ENCODE results near the gene PTPN1. TPM values are rescaled to one million over a fixed set of nuclear protein-coding genes. Genes with fewer than 3 reads are reported as not detected.
"Not testable (repeated sequence)": the region's sequence is repeated elsewhere in the genome, so short reads cannot be mapped to it uniquely, and the experiment has no call there.

Gene PTPN1
- polyA plus RNA-seq, 4 donors, result 6.5 to 18.0 (median 12.6) TPM

DNA sequence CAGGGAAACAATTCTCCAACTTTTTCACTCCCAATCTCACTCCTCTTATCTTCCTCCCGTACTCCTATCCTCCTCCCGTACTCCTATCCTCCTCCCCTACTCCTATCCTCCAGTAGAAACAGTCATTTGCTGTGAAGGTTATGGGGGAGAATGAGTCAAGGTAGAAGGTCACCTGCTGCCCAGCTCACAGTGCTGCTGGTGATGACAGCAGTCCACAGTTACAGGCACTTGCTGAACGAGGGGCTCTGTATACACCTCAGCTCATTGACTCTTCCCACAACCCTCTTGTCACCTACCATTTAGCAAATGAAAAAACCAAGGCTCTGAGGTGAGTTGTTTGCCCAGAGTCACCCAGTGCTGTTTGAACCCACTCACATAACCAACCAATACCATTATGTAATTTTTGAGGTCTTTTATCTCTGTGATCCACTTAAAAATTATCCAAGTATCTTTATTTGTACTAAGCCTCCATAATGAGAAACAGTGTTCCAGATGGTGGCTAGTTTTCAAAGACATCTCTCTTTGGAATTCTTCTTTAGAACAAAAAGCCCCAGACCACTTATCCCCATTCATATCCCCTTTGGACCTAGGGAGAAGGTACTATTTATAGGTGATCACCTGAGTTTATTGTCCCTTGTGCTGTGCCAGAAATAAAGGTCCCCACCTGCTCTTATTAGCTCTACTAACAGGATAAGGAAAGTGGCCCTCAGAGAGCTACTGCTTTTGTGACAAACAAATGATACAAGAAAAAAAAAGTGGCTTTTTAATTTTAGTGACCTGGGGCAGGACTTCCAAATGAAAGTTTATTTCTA lies 53.2 kb downstream of the PTPN1 start:
- DNase-seq (no peak), FAIRE-seq (no peak)
- H3K4me1 ChIP-seq (ENCODE audit: control insufficient read depth in 3 of 3, insufficient read depth in 2 of 3, low read depth in 1 of 3, low read length in 2 of 3), result no peaks in the 10 kb centered on the region
- H3K36me3 ChIP-seq (ENCODE audit: control insufficient read depth in 3 of 3, insufficient read depth in 2 of 3, low read depth in 1 of 3, low read length in 3 of 3), result peaks cover 0 to 43% (median 11%) of the 10 kb centered on the region in 3 donors
- no peaks in the 10 kb centered on the region for H3K9me3 ChIP-seq (ENCODE audit: control insufficient read depth in 2 of 2, insufficient read depth in 1 of 2, low read depth in 1 of 2, low read length in 1 of 2)
- no peaks in the 10 kb centered on the region for H3K27me3 ChIP-seq (ENCODE audit: control insufficient read depth in 3 of 3, insufficient read depth in 3 of 3, low read length in 3 of 3)
- no peak overlapping the region for H3K27ac ChIP-seq (ENCODE audit: low read depth in 1 of 3, low read length in 2 of 3)
- 88 to 92% (median 90%) methylated on average over 3 of the region's 3 CpGs for WGBS, 3 donors
- H3K4me3 ChIP-seq (ENCODE audit: low read depth in 1 of 3, low read length in 3 of 3), result no peak overlapping the region

DNA sequence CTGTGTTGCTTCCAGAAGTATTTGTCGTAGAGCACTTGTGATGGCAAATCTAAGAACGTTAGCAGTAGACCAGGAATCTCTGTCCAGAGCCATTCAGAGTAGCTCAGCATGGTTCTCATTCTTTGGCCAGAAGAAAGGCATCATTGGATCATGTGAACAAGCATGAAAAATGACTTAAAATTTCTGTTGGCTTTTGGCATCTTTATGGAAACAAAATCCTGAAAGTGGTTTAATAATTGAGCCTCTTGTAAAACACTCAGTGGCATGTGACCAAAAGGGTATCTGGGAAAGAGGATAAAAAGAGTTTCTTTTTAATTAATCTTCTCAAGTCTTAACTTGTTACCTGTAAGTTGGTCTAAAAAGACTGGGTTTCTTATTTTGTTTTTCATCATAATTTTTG lies 55.2 kb downstream of the PTPN1 start:
- Histone ChIP-seq H3K27me3 (ENCODE audit: control insufficient read depth in 3 of 3, insufficient read depth in 3 of 3, low read length in 3 of 3) (no peaks in the 10 kb centered on the region), H3K4me3 (ENCODE audit: low read depth in 1 of 3, low read length in 3 of 3) (no peak overlapping the region), H3K36me3 (ENCODE audit: control insufficient read depth in 3 of 3, insufficient read depth in 2 of 3, low read depth in 1 of 3, low read length in 3 of 3) (peaks cover 5 to 56% (median 16%) of the 10 kb centered on the region in 3 donors), H3K9me3 (ENCODE audit: control insufficient read depth in 2 of 2, insufficient read depth in 1 of 2, low read depth in 1 of 2, low read length in 1 of 2) (no peaks in the 10 kb centered on the region), H3K4me1 (ENCODE audit: control insufficient read depth in 3 of 3, insufficient read depth in 2 of 3, low read depth in 1 of 3, low read length in 2 of 3) (no peaks in the 10 kb centered on the region), H3K27ac (ENCODE audit: low read depth in 1 of 3, low read length in 2 of 3) (no peak overlapping the region)
- 80 to 89% (median 87%) methylated on average over 2 of the region's 2 CpGs for WGBS, 3 donors
- FAIRE-seq (no peak), DNase-seq (no peak)

DNA sequence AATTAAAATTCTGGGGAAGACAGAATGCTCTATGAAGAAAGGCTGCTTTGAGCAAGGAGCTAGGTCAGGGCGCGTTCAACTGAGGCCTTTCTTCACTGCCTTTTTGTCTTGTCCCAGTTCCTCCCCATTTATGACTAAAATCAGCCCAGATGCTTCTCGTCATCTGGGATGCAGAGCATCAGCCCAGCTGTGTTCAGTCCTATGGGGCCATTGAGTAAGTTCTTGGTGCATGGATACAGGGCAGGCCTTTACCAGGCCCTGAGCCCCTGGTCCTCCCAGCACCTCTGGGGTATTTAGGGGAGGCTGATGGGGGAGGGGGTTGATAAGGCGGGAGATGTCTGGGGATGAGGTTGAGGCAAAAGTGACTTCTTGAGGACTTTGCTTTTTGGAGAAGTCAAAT lies 55.7 kb downstream of the PTPN1 start:
- no peak for FAIRE-seq
- no peaks in the 10 kb centered on the region for H3K27me3 ChIP-seq (ENCODE audit: control insufficient read depth in 3 of 3, insufficient read depth in 3 of 3, low read length in 3 of 3)
- H3K27ac ChIP-seq (ENCODE audit: low read depth in 1 of 3, low read length in 2 of 3), result no peak overlapping the region
- H3K9me3 ChIP-seq (ENCODE audit: control insufficient read depth in 2 of 2, insufficient read depth in 1 of 2, low read depth in 1 of 2, low read length in 1 of 2), result no peaks in the 10 kb centered on the region
- H3K4me1 ChIP-seq (ENCODE audit: control insufficient read depth in 3 of 3, insufficient read depth in 2 of 3, low read depth in 1 of 3, low read length in 2 of 3), result no peaks in the 10 kb centered on the region
- 86 to 92% (median 89%) methylated on average over 4 of the region's 4 CpGs for whole genome bisulfite sequencing, 3 donors
- peaks cover 5 to 59% (median 16%) of the 10 kb centered on the region in 3 donors for H3K36me3 ChIP-seq (ENCODE audit: control insufficient read depth in 3 of 3, insufficient read depth in 2 of 3, low read depth in 1 of 3, low read length in 3 of 3)
- no peak for DNase-seq
- no peak overlapping the region for H3K4me3 ChIP-seq (ENCODE audit: low read depth in 1 of 3, low read length in 3 of 3)

DNA sequence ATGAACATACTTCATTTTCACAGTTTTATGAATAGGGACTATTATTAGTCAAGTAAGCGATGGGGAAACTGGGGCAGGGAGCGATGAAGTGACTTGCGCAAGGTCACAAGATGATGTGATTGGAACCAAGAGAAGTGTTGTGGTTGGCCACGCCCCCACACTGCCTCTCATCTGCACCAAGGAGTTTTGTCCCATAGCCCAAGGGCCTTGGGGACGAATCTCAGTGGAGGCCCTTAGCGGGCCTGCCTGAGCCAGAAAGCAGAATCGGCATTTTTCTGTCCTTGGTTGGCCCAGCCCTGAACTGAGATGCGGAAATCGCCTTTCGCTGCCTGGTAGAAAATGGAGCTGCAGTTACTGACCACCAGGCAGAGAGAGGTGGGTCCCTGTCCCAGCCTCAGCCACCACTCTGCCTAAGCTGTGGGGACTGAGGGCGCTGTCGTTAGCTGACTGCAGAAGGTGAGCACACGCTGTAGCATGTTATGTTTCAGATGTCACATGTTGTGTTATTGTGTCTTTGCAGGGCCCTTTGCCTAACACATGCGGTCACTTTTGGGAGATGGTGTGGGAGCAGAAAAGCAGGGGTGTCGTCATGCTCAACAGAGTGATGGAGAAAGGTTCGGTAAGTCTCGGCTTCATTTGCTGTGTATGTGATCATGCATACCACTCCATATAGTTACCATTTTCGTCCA lies 57.8 kb downstream of the PTPN1 start:
- FAIRE-seq (no peak), DNase-seq (no peak)
- whole genome bisulfite sequencing, 3 donors, result 94 to 96% (median 96%) methylated on average over 18 of the region's 18 CpGs
- no peaks in the 10 kb centered on the region for H3K27me3 ChIP-seq (ENCODE audit: control insufficient read depth in 3 of 3, insufficient read depth in 3 of 3, low read length in 3 of 3)
- no peak overlapping the region for H3K4me3 ChIP-seq (ENCODE audit: low read depth in 1 of 3, low read length in 3 of 3)
- no peaks in the 10 kb centered on the region for H3K9me3 ChIP-seq (ENCODE audit: control insufficient read depth in 2 of 2, insufficient read depth in 1 of 2, low read depth in 1 of 2, low read length in 1 of 2)
- H3K36me3 ChIP-seq (ENCODE audit: control insufficient read depth in 3 of 3, insufficient read depth in 2 of 3, low read depth in 1 of 3, low read length in 3 of 3), result peaks cover 5 to 48% (median 12%) of the 10 kb centered on the region in 3 donors
- H3K4me1 ChIP-seq (ENCODE audit: control insufficient read depth in 3 of 3, insufficient read depth in 2 of 3, low read depth in 1 of 3, low read length in 2 of 3), result peaks cover 0 to 3% (median 0%) of the 10 kb centered on the region in 3 donors
- H3K27ac ChIP-seq (ENCODE audit: low read depth in 1 of 3, low read length in 2 of 3), result no peak overlapping the region

DNA sequence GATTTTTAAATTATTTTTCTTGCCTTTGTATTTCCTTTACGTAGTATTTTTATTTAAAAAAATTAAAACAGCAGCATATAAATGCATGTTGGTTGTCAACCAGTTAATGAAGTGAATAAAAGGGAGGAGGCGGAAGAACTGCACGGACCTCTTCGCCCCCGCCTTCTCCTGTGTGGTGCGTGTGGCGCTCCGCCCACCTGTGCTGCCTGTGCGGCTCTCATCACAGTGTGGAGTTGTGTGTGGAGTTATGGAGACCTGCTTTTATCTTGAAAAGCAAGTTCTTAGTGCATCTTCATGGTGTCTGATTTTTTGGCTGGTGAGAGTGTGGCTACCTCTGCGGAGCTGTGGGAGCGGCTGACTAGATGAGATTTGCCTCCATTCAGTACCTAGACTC lies 58.4 kb downstream of the PTPN1 start:
- FAIRE-seq, result no peak
- Histone ChIP-seq H3K4me3 (ENCODE audit: low read depth in 1 of 3, low read length in 3 of 3) (no peak overlapping the region), H3K4me1 (ENCODE audit: control insufficient read depth in 3 of 3, insufficient read depth in 2 of 3, low read depth in 1 of 3, low read length in 2 of 3) (peaks cover 0 to 3% (median 0%) of the 10 kb centered on the region in 3 donors), H3K27me3 (ENCODE audit: control insufficient read depth in 3 of 3, insufficient read depth in 3 of 3, low read length in 3 of 3) (no peaks in the 10 kb centered on the region), H3K9me3 (ENCODE audit: control insufficient read depth in 2 of 2, insufficient read depth in 1 of 2, low read depth in 1 of 2, low read length in 1 of 2) (no peaks in the 10 kb centered on the region), H3K36me3 (ENCODE audit: control insufficient read depth in 3 of 3, insufficient read depth in 2 of 3, low read depth in 1 of 3, low read length in 3 of 3) (peaks cover 5 to 50% (median 12%) of the 10 kb centered on the region in 3 donors), H3K27ac (ENCODE audit: low read depth in 1 of 3, low read length in 2 of 3) (no peak overlapping the region)
- 83 to 88% (median 86%) methylated on average over 11 of the region's 11 CpGs for WGBS, 3 donors
- DNase-seq, result no peak

DNA sequence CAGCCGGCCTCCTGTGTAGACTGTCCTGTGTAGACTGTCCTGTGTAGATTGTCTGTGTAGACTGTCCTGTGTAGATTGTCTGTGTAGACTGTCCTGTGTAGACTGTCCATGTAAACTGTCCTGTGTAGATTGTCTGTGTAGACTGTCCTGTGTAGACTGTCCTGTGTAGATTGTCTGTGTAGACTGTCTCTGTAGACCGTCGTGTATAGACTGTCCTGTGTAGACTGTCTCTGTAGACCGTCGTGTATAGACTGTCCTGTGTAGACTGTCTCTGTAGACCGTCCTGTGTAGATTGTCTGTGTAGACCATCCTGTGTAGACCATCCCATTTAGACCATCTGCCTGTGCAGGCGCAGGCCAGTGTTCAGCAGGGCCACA lies 59.3 kb downstream of the PTPN1 start:
- H3K9me3 ChIP-seq (ENCODE audit: control insufficient read depth in 2 of 2, insufficient read depth in 1 of 2, low read depth in 1 of 2, low read length in 1 of 2); H3K27ac ChIP-seq (ENCODE audit: low read depth in 1 of 3, low read length in 2 of 3); DNase-seq; H3K4me3 ChIP-seq (ENCODE audit: low read depth in 1 of 3, low read length in 3 of 3); FAIRE-seq; H3K4me1 ChIP-seq (ENCODE audit: control insufficient read depth in 3 of 3, insufficient read depth in 2 of 3, low read depth in 1 of 3, low read length in 2 of 3); H3K27me3 ChIP-seq (ENCODE audit: control insufficient read depth in 3 of 3, insufficient read depth in 3 of 3, low read length in 3 of 3): not testable (repeated sequence)
- 94 to 97% (median 95%) methylated on average over 7 of the region's 7 CpGs for WGBS, 3 donors
- peaks cover 5 to 57% (median 12%) of the 10 kb centered on the region in 3 donors for H3K36me3 ChIP-seq (ENCODE audit: control insufficient read depth in 3 of 3, insufficient read depth in 2 of 3, low read depth in 1 of 3, low read length in 3 of 3)

DNA sequence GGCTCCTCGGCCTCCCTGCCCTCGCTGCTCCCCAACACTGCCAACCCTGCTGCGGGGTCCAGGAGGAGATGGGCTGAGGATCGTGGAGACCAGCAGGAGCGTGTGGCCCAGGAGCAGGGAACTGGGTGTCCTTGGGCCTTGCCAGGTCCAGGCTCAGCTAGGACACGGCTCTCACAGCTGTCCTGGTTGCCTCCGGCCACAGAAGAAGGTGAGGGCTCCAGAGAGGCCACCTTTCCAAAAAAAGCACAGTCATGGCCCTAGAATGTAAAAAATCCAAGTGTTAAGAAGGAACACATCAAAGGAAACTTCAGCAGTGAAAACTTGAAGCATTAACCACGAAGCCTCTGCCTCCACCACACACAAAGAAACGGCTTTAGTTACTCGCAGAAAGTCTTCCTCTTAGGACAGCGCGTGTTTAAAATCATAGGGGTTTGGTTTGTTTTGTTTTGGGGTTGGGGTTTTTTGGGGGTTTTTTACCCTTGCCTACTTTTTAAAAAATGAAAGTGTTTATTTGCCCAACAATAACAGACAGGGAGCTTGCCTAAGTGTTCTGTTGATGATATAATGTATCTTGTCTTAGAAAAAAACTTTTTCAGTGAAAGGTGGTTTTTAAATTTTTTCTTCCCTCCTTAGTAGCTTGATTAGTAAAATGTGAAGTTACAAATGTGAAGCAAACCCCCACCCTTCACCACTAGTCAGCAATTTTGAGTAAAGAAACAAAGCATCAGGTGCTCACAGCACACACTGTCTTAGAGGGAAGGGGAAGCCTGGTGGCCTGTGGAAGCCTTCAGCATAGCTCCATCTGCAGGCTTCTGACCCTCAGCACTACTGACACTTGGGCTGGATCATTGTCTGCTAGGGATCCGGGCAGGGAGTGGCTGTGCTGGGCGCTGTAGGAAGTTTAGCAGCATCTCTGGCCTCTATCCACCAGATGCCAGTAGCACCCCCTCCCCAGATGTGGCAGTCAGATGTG lies 60.0 kb downstream of the PTPN1 start:
- FAIRE-seq, result no peak
- DNase-seq, result no peak
- Histone ChIP-seq H3K4me1 (ENCODE audit: control insufficient read depth in 3 of 3, insufficient read depth in 2 of 3, low read depth in 1 of 3, low read length in 2 of 3) (peaks cover 0 to 3% (median 0%) of the 10 kb centered on the region in 3 donors), H3K9me3 (ENCODE audit: control insufficient read depth in 2 of 2, insufficient read depth in 1 of 2, low read depth in 1 of 2, low read length in 1 of 2) (no peaks in the 10 kb centered on the region), H3K27ac (ENCODE audit: low read depth in 1 of 3, low read length in 2 of 3) (peak overlapping the region in 1 of 3 donors; percentile 1), H3K36me3 (ENCODE audit: control insufficient read depth in 3 of 3, insufficient read depth in 2 of 3, low read depth in 1 of 3, low read length in 3 of 3) (peaks cover 8 to 64% (median 12%) of the 10 kb centered on the region in 3 donors), H3K4me3 (ENCODE audit: low read depth in 1 of 3, low read length in 3 of 3) (no peak overlapping the region), H3K27me3 (ENCODE audit: control insufficient read depth in 3 of 3, insufficient read depth in 3 of 3, low read length in 3 of 3) (no peaks in the 10 kb centered on the region)
- WGBS, 3 donors, result 82 to 93% (median 84%) methylated on average over 14 of the region's 14 CpGs

DNA sequence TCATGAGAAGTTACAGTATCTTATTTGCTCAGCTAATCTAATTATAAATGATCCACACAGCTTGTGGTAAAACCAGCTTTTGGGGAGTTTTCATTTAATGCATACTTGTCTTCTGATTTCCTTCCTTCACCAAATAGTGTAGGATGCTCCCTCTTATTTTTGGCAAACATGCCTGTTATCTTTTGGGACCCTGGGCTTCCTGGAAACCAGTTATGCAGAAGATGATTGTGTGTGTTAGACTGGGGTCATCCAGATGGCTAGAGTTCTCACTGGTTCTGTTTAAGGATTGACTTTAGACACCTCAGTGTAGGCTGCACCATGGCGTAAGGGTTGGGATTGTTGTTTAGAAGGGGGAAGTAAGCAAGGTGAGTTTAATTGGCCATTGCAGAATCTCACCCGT lies 61.3 kb downstream of the PTPN1 start:
- Histone ChIP-seq H3K4me1 (ENCODE audit: control insufficient read depth in 3 of 3, insufficient read depth in 2 of 3, low read depth in 1 of 3, low read length in 2 of 3) (peaks cover 0 to 3% (median 0%) of the 10 kb centered on the region in 3 donors), H3K36me3 (ENCODE audit: control insufficient read depth in 3 of 3, insufficient read depth in 2 of 3, low read depth in 1 of 3, low read length in 3 of 3) (peaks cover 8 to 65% (median 10%) of the 10 kb centered on the region in 3 donors), H3K9me3 (ENCODE audit: control insufficient read depth in 2 of 2, insufficient read depth in 1 of 2, low read depth in 1 of 2, low read length in 1 of 2) (no peaks in the 10 kb centered on the region), H3K27me3 (ENCODE audit: control insufficient read depth in 3 of 3, insufficient read depth in 3 of 3, low read length in 3 of 3) (no peaks in the 10 kb centered on the region), H3K4me3 (ENCODE audit: low read depth in 1 of 3, low read length in 3 of 3) (no peak overlapping the region), H3K27ac (ENCODE audit: low read depth in 1 of 3, low read length in 2 of 3) (no peak overlapping the region)
- DNase-seq, result no peak
- no peak for FAIRE-seq
- WGBS, 3 donors, result 90 to 97% (median 95%) methylated on average over 2 of the region's 2 CpGs
